ENCODE data around the gene WSB1. TPM values are rescaled to one million over a fixed set of nuclear protein-coding genes. Genes with fewer than 3 reads are reported as not detected.
"Not testable (repeated sequence)": the region's sequence is repeated elsewhere in the genome, so short reads cannot be mapped to it uniquely, and the experiment has no call there.

WSB1 gene
- polyA plus RNA-seq, 3 donors = 175 to 234 (median 205) TPM

- no peak for DNase-seq (ENCODE audit: low read depth in 3 of 3, low spot score in 2 of 3)
Measured at GRCh38 chr17:27276653-27277156, 17.2 kb upstream of the WSB1 start.

GRCh38 chr17:27279132-27279531 lies 14.8 kb upstream of the WSB1 start:
- DNase-seq (ENCODE audit: low read depth in 3 of 3, low spot score in 2 of 3) = not testable (repeated sequence)

GRCh38 chr17:27280527-27280926 lies 13.4 kb upstream of the WSB1 start:
- DNase-seq (ENCODE audit: low read depth in 3 of 3, low spot score in 2 of 3) = no peak

- DNase-seq (ENCODE audit: low read depth in 3 of 3, low spot score in 2 of 3) = no peak
Measured at GRCh38 chr17:27281438-27281837, 12.5 kb upstream of the WSB1 start.

- DNase-seq (ENCODE audit: low read depth in 3 of 3, low spot score in 2 of 3) = no peak
Measured at GRCh38 chr17:27282054-27282551, 11.8 kb upstream of the WSB1 start.

GRCh38 chr17:27283060-27283459 lies 10.9 kb upstream of the WSB1 start:
- DNase-seq (ENCODE audit: low read depth in 3 of 3, low spot score in 2 of 3) = no peak

- no peak for DNase-seq (ENCODE audit: low read depth in 3 of 3, low spot score in 2 of 3)
Measured at GRCh38 chr17:27283751-27284150, 10.2 kb upstream of the WSB1 start.

- no peak for DNase-seq (ENCODE audit: low read depth in 3 of 3, low spot score in 2 of 3)
Measured at GRCh38 chr17:27284811-27285415, 9.0 kb upstream of the WSB1 start.

GRCh38 chr17:27285516-27285915 lies 8.4 kb upstream of the WSB1 start:
- DNase-seq (ENCODE audit: low read depth in 3 of 3, low spot score in 2 of 3) = no peak

- DNase-seq (ENCODE audit: low read depth in 3 of 3, low spot score in 2 of 3) = no peak
Measured at GRCh38 chr17:27288183-27288582, 5.7 kb upstream of the WSB1 start.

- no peak for DNase-seq (ENCODE audit: low read depth in 3 of 3, low spot score in 2 of 3)
Measured at GRCh38 chr17:27289856-27290255, 4.1 kb upstream of the WSB1 start.

- DNase-seq (ENCODE audit: low read depth in 3 of 3, low spot score in 2 of 3) = no peak
Measured at GRCh38 chr17:27290916-27291598, 2.9 kb upstream of the WSB1 start.

GRCh38 chr17:27293359-27293897 lies 486 bp upstream of the WSB1 start:
- no peak for DNase-seq (ENCODE audit: low read depth in 3 of 3, low spot score in 2 of 3)

- DNase-seq (ENCODE audit: low read depth in 3 of 3, low spot score in 2 of 3) = peak; percentile 78 to 80 (median 78)
Measured at GRCh38 chr17:27294689-27295630, 1.0 kb downstream of the WSB1 start.

- DNase-seq (ENCODE audit: low read depth in 3 of 3, low spot score in 2 of 3) = no peak
Measured at GRCh38 chr17:27295945-27296344, 2.0 kb downstream of the WSB1 start.

GRCh38 chr17:27296428-27296979 lies 2.6 kb downstream of the WSB1 start:
- DNase-seq (ENCODE audit: low read depth in 3 of 3, low spot score in 2 of 3) = no peak

- DNase-seq (ENCODE audit: low read depth in 3 of 3, low spot score in 2 of 3) = no peak
Measured at GRCh38 chr17:27299384-27300049, 5.6 kb downstream of the WSB1 start.

- DNase-seq (ENCODE audit: low read depth in 3 of 3, low spot score in 2 of 3) = no peak
Measured at GRCh38 chr17:27303734-27304133, 9.8 kb downstream of the WSB1 start.

GRCh38 chr17:27306276-27306835 lies 12.4 kb downstream of the WSB1 start:
- no peak for DNase-seq (ENCODE audit: low read depth in 3 of 3, low spot score in 2 of 3)
